H9 (cell line): ENCODE results near the gene RHOH. TPM values are rescaled to one million over a fixed set of nuclear protein-coding genes. Genes with fewer than 3 reads are reported as not detected.

ENCODE experiments used
- DNase-seq: peaks from one replicate; pipeline ENCODE4 v3.0.0-alpha.2; 2017
- H2AFZ ChIP-seq: one replicate; pipeline ENCODE4 v1.6.1; 2013; ENCODE audit warnings: mild to moderate bottlenecking, low read length, control low read depth, moderate library complexity
- H2AK5ac ChIP-seq: 2 replicates; pipeline ENCODE4 v1.6.1; 2013; ENCODE audit warnings: low read length, control low read depth, mixed read lengths; ENCODE audit not compliant: insufficient read length
- H2BK120ac ChIP-seq: one replicate; pipeline ENCODE4 v1.6.1; 2013; ENCODE audit warnings: low read depth, mild to moderate bottlenecking, low read length, control low read depth, inconsistent platforms; ENCODE audit not compliant: poor library complexity, severe bottlenecking
- H2BK12ac ChIP-seq: 2 replicates; pipeline ENCODE4 v1.6.1; 2013; ENCODE audit warnings: low read length, control low read depth, mixed read lengths, low read depth; ENCODE audit not compliant: insufficient read length
- H2BK15ac ChIP-seq: 2 replicates; pipeline ENCODE4 v1.6.1; 2013; ENCODE audit warnings: low read depth, low read length, control low read depth
- H2BK20ac ChIP-seq: one replicate; pipeline ENCODE4 v1.6.1; 2013; ENCODE audit warnings: low read depth, mild to moderate bottlenecking, low read length, control low read depth, inconsistent platforms; ENCODE audit not compliant: poor library complexity, severe bottlenecking
- H2BK5ac ChIP-seq: 2 replicates; pipeline ENCODE4 v1.6.1; 2013; ENCODE audit warnings: low read length, control low read depth, mixed read lengths; ENCODE audit not compliant: insufficient read length
- H3K14ac ChIP-seq: 2 replicates; pipeline ENCODE4 v1.6.1; 2013; ENCODE audit warnings: low read length, control low read depth; ENCODE audit not compliant: insufficient read depth
- H3K18ac ChIP-seq: 2 replicates; pipeline ENCODE4 v1.6.1; 2013; ENCODE audit warnings: low read depth, mild to moderate bottlenecking, mixed read lengths, low read length, control low read depth; ENCODE audit not compliant: insufficient read length
- H3K23ac ChIP-seq: 2 replicates; pipeline ENCODE4 v1.6.1; 2013; ENCODE audit warnings: low read length, control low read depth, mixed read lengths, low read depth; ENCODE audit not compliant: insufficient read length
- H3K23me2 ChIP-seq: 2 replicates; pipeline ENCODE4 v1.6.1; 2013; ENCODE audit warnings: low read depth, mild to moderate bottlenecking, mixed read lengths, low read length, control low read depth; ENCODE audit not compliant: insufficient read length, poor library complexity, severe bottlenecking
- H3K27ac ChIP-seq: 2 replicates; pipeline ENCODE4 v1.5.1; 2013; ENCODE audit warnings: low read length, control low read depth, mixed read lengths, low read depth; ENCODE audit not compliant: insufficient read length
- H3K27me3 ChIP-seq: 2 replicates; pipeline ENCODE4 v1.6.1; 2013; ENCODE audit warnings: low read length, control low read depth, inconsistent platforms; ENCODE audit not compliant: insufficient read depth
- H3K4ac ChIP-seq: 2 replicates; pipeline ENCODE4 v1.6.1; 2013; ENCODE audit warnings: low read depth, mild to moderate bottlenecking, control low read depth, inconsistent platforms, low read length, moderate library complexity
- H3K4me1 ChIP-seq: 2 replicates; pipeline ENCODE4 v1.6.1; 2013; ENCODE audit warnings: low read length, control low read depth, inconsistent platforms; ENCODE audit not compliant: insufficient read depth
- H3K4me2 ChIP-seq: 2 replicates; pipeline ENCODE4 v1.6.1; 2013; ENCODE audit warnings: low read length, control low read depth, mixed read lengths; ENCODE audit not compliant: insufficient read length, insufficient read depth
- H3K56ac ChIP-seq: 2 replicates; pipeline ENCODE4 v1.6.1; 2013; ENCODE audit warnings: low read depth, mild to moderate bottlenecking, mixed read lengths, low read length, control low read depth; ENCODE audit not compliant: insufficient read length
- H3K79me1 ChIP-seq: 2 replicates; pipeline ENCODE4 v1.6.1; 2013; ENCODE audit warnings: low read depth, mild to moderate bottlenecking, moderate library complexity, low read length, control low read depth, inconsistent platforms; ENCODE audit not compliant: insufficient read depth, poor library complexity, severe bottlenecking
- H3K79me2 ChIP-seq: 2 replicates; pipeline ENCODE4 v1.6.1; 2013; ENCODE audit warnings: low read length, control low read depth, inconsistent platforms; ENCODE audit not compliant: insufficient read depth
- H3K9ac ChIP-seq: 2 replicates; pipeline ENCODE4 v1.6.1; 2013; ENCODE audit warnings: low read length, control low read depth, mixed read lengths; ENCODE audit not compliant: insufficient read length; ENCODE audit errors: extremely low read depth
- H3K9me3 ChIP-seq: one replicate; pipeline ENCODE4 v1.6.1; 2013; ENCODE audit warnings: low read depth, low read length, inconsistent platforms; ENCODE audit not compliant: control insufficient read depth
- H3T11ph ChIP-seq: one replicate; pipeline ENCODE4 v1.6.1; 2013; ENCODE audit warnings: mild to moderate bottlenecking, low read length, control low read depth, inconsistent platforms
- H4K20me1 ChIP-seq: one replicate; pipeline ENCODE4 v1.6.1; 2013; ENCODE audit not compliant: control insufficient read depth, insufficient read length, insufficient read depth
- H4K5ac ChIP-seq: 2 replicates; pipeline ENCODE4 v1.6.1; 2013; ENCODE audit warnings: low read depth, mild to moderate bottlenecking, mixed read lengths, low read length, control low read depth; ENCODE audit not compliant: insufficient read length
- H4K8ac ChIP-seq: replicated peaks from 2 replicates; pipeline ENCODE4 v1.6.1; 2013; ENCODE audit warnings: low read length, control low read depth, mixed read lengths, low read depth; ENCODE audit not compliant: insufficient read length
- H4K91ac ChIP-seq: 2 replicates; pipeline ENCODE4 v1.6.1; 2013; ENCODE audit warnings: low read depth, mild to moderate bottlenecking, moderate library complexity, mixed read lengths, low read length, control low read depth; ENCODE audit not compliant: insufficient read length
- H3K27ac Mint-ChIP-seq, 3 experiments: 2 replicates in 2 of 3; 3 replicates in 1 of 3; pipeline ENCODE4 v1.8.0; 2020 to 2021; ENCODE audit warnings: mixed read lengths in 3 of 3, mild to moderate bottlenecking in 1 of 3, moderate library complexity in 1 of 3
- H3K27me3 Mint-ChIP-seq: 2 replicates; pipeline ENCODE4 v1.8.0; 2021; ENCODE audit warnings: low read depth, mild to moderate bottlenecking, moderate library complexity, mixed read lengths
- H3K36me3 Mint-ChIP-seq, 3 experiments: 2 replicates in 2 of 3; 3 replicates in 1 of 3; pipeline ENCODE4 v1.8.0; 2020 to 2021; ENCODE audit warnings: low read depth in 3 of 3, mixed read lengths in 3 of 3; ENCODE audit not compliant: insufficient read depth in 1 of 3
- H3K4me1 Mint-ChIP-seq, 2 experiments: 2 replicates each; pipeline ENCODE4 v1.8.0; 2020; ENCODE audit warnings: mixed read lengths in 2 of 2
- H3K4me3 Mint-ChIP-seq, 2 experiments: 2 replicates in 1 of 2; 3 replicates in 1 of 2; pipeline ENCODE4 v1.8.0; 2020 to 2021; ENCODE audit warnings: mild to moderate bottlenecking in 2 of 2, mixed read lengths in 2 of 2, moderate library complexity in 1 of 2
- H3K9me3 Mint-ChIP-seq, 2 experiments: 2 replicates in 1 of 2; 3 replicates in 1 of 2; pipeline ENCODE4 v1.8.0; 2020; ENCODE audit warnings: mild to moderate bottlenecking in 2 of 2, mixed read lengths in 2 of 2, moderate library complexity in 1 of 2
- WGBS: extraction: QIAGEN DNeasy Blood & Tissue Kit; methylation state at CpG from one replicate; pipeline ENCODE4 v1.1.7; 2013; ENCODE audit warnings: missing lambda C conversion rate, low lambda C conversion rate, mixed read lengths; ENCODE audit not compliant: insufficient read length; ENCODE audit errors: extremely low coverage; 5-methylcytosine and 5-hydroxymethylcytosine counted together
- total RNA-seq: library from RNA; stranded (reverse); gene quantifications from 2 replicates; pipeline ENCODE4 v1.2.1, GENCODE V29; 2021
- TF ChIP-seq, protein P1 (sequence below): fragments of 200-600 bp; sonication (generic); conservative IDR thresholded peaks from 3 replicates; pipeline ENCODE4 v1.8.0; 2021; ENCODE audit warnings: antibody characterized with exemption, mild to moderate bottlenecking

RHOH gene
- total RNA-seq, 1 experiment from 2014 or later: 7.1 TPM

- no peaks in the 10 kb centered on the region for H3K9me3 ChIP-seq
- H3K79me2 ChIP-seq: no peaks in the 10 kb centered on the region
- no peak overlapping the region for H3K9ac ChIP-seq
- H3K4me2 ChIP-seq: no peak overlapping the region
- no peaks in the 10 kb centered on the region; a peak in 1 of 7 replicates for H3K36me3 Mint-ChIP-seq
- H3K4ac ChIP-seq: no peak overlapping the region
- no peak for DNase-seq
- no peak overlapping the region for H3K4me3 Mint-ChIP-seq
- H3K9me3 Mint-ChIP-seq: no peaks in the 10 kb centered on the region
- H3K79me1 ChIP-seq: no peaks in the 10 kb centered on the region
- H4K5ac ChIP-seq: no peak overlapping the region
- no peak overlapping the region for H3K23ac ChIP-seq
- no peak overlapping the region for H3K14ac ChIP-seq
- H3K27me3 ChIP-seq: no peaks in the 10 kb centered on the region
- H4K20me1 ChIP-seq: no peaks in the 10 kb centered on the region
- no CpG with 5 or more reads among the region's 2 CpGs for WGBS
- H4K8ac ChIP-seq: no peak overlapping the region
- H3K27me3 Mint-ChIP-seq: no peaks in the 10 kb centered on the region
- no peak overlapping the region for H4K91ac ChIP-seq
- no peak overlapping the region for H3K18ac ChIP-seq
- H3K4me1 ChIP-seq: peaks cover under 1% of the 10 kb centered on the region; the same call in 1 of the 2 replicates
- H2BK15ac ChIP-seq: no peak overlapping the region
- no peak overlapping the region for H2BK12ac ChIP-seq
- H3K56ac ChIP-seq: no peak overlapping the region
- H3K27ac Mint-ChIP-seq: no peak overlapping the region
- H2BK20ac ChIP-seq: no peak overlapping the region
- no peak overlapping the region for H2BK5ac ChIP-seq
- no peak overlapping the region for H2AFZ ChIP-seq
- no peak overlapping the region for H3K27ac ChIP-seq
- TF ChIP-seq, protein P1, sequence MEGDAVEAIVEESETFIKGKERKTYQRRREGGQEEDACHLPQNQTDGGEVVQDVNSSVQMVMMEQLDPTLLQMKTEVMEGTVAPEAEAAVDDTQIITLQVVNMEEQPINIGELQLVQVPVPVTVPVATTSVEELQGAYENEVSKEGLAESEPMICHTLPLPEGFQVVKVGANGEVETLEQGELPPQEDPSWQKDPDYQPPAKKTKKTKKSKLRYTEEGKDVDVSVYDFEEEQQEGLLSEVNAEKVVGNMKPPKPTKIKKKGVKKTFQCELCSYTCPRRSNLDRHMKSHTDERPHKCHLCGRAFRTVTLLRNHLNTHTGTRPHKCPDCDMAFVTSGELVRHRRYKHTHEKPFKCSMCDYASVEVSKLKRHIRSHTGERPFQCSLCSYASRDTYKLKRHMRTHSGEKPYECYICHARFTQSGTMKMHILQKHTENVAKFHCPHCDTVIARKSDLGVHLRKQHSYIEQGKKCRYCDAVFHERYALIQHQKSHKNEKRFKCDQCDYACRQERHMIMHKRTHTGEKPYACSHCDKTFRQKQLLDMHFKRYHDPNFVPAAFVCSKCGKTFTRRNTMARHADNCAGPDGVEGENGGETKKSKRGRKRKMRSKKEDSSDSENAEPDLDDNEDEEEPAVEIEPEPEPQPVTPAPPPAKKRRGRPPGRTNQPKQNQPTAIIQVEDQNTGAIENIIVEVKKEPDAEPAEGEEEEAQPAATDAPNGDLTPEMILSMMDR: no peak
- peaks cover 1 to 2% of the 10 kb centered on the region in 2 experiments for H3K4me1 Mint-ChIP-seq
- H2AK5ac ChIP-seq: no peak overlapping the region
- H2BK120ac ChIP-seq: no peak overlapping the region
- no peak overlapping the region for H3T11ph ChIP-seq
- no peaks in the 10 kb centered on the region for H3K23me2 ChIP-seq
These were observed 54.5 kb downstream of the RHOH start for GRCh38 chr4:40251366-40251765.
